HL-60 (cell line): ENCODE measurements around the gene LOXL3.
A peak's percentile ranks its signal among the peaks of the same experiment; 100 is the strongest.

Experiments used
- DNase-seq, 2 experiments: peaks; one replicate each; pipeline ENCODE4 v3.0.0-alpha.2; 2010 to 2020; ENCODE audit warnings: low read depth in 1 of 2, low spot score in 1 of 2
- H3K27ac ChIP-seq: fragments of 250-450 bp; sonication (Bioruptor Pico); replicated peaks from 2 replicates; pipeline ENCODE4 v1.5.1; 2020; ENCODE audit warnings: mild to moderate bottlenecking, moderate library complexity
- H3K27me3 ChIP-seq: fragments of 250-450 bp; sonication (Bioruptor Pico); 2 replicates; pipeline ENCODE4 v1.5.1; 2021; ENCODE audit warnings: mild to moderate bottlenecking, moderate library complexity; ENCODE audit not compliant: insufficient read depth, poor library complexity, severe bottlenecking
- H3K4me3 ChIP-seq: replicated peaks from 2 replicates; pipeline ENCODE4 v1.5.1; 2011; ENCODE audit warnings: mild to moderate bottlenecking, control low read depth, low read length; ENCODE audit not compliant: insufficient read depth
- GABPA ChIP-seq: IDR thresholded peaks from 2 replicates; pipeline ENCODE4 v1.6.1; 2012; ENCODE audit warnings: low read depth
- POLR2AphosphoS5 ChIP-seq: IDR thresholded peaks from 2 replicates; pipeline ENCODE4 v1.6.1; 2012; ENCODE audit warnings: low read depth
- SPI1 ChIP-seq: IDR thresholded peaks from 2 replicates; pipeline ENCODE4 v1.6.1; 2012; ENCODE audit warnings: low read depth, mild to moderate bottlenecking, borderline replicate concordance
- TF ChIP-seq, protein P1 (sequence below): IDR thresholded peaks from one replicate; pipeline ENCODE4 v1.5.1; 2011; ENCODE audit warnings: low read length, control low read depth, inconsistent platforms; ENCODE audit not compliant: insufficient read depth
- TF ChIP-seq, protein P2 (sequence below): IDR thresholded peaks from 2 replicates; pipeline ENCODE4 v1.6.1; 2012; ENCODE audit warnings: low read depth; ENCODE audit not compliant: insufficient replicate concordance

Gene LOXL3

DNA sequence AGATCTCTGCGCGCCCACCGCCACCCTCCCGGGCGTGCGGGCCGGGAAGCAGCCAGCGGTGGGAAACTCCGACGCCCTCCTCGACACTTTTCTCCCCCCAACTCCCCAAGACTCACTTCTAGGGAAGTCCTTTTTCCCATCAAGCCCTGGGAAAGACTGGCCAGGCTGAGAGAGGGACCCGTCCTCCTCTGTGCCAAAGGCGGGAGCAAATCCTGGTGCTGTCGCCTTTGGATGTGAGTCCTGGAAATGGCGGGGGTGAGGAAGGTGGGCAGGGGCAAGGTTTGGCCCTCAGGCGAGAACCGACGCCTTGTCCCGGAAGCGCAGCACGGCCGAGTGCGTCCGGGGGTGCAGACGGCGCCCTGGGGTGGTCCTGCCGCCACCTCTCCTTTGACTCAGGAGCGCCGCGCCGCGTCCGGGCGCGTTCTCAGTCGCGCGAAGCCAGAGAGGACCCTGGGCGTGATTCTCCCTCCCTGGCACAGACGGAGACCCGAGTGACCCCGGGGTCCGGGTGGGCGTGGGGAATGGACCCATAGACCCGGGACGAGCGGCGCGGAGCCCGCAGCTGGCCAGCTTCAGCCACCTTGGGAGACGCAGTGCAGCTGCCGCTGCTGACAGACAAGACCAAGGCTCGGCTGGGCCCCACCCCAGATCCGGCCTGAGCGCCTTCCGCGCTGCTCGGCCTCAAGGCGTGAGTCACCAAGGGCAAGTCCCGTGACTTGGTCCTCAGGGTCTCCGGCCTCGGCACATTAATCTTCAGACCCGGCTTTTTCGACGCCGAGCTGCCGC lies 50.8 kb downstream of the LOXL3 start:
- TF ChIP-seq, protein P1, sequence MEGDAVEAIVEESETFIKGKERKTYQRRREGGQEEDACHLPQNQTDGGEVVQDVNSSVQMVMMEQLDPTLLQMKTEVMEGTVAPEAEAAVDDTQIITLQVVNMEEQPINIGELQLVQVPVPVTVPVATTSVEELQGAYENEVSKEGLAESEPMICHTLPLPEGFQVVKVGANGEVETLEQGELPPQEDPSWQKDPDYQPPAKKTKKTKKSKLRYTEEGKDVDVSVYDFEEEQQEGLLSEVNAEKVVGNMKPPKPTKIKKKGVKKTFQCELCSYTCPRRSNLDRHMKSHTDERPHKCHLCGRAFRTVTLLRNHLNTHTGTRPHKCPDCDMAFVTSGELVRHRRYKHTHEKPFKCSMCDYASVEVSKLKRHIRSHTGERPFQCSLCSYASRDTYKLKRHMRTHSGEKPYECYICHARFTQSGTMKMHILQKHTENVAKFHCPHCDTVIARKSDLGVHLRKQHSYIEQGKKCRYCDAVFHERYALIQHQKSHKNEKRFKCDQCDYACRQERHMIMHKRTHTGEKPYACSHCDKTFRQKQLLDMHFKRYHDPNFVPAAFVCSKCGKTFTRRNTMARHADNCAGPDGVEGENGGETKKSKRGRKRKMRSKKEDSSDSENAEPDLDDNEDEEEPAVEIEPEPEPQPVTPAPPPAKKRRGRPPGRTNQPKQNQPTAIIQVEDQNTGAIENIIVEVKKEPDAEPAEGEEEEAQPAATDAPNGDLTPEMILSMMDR: no peak
- no peak for TF ChIP-seq POLR2AphosphoS5
- TF ChIP-seq, protein P2, sequence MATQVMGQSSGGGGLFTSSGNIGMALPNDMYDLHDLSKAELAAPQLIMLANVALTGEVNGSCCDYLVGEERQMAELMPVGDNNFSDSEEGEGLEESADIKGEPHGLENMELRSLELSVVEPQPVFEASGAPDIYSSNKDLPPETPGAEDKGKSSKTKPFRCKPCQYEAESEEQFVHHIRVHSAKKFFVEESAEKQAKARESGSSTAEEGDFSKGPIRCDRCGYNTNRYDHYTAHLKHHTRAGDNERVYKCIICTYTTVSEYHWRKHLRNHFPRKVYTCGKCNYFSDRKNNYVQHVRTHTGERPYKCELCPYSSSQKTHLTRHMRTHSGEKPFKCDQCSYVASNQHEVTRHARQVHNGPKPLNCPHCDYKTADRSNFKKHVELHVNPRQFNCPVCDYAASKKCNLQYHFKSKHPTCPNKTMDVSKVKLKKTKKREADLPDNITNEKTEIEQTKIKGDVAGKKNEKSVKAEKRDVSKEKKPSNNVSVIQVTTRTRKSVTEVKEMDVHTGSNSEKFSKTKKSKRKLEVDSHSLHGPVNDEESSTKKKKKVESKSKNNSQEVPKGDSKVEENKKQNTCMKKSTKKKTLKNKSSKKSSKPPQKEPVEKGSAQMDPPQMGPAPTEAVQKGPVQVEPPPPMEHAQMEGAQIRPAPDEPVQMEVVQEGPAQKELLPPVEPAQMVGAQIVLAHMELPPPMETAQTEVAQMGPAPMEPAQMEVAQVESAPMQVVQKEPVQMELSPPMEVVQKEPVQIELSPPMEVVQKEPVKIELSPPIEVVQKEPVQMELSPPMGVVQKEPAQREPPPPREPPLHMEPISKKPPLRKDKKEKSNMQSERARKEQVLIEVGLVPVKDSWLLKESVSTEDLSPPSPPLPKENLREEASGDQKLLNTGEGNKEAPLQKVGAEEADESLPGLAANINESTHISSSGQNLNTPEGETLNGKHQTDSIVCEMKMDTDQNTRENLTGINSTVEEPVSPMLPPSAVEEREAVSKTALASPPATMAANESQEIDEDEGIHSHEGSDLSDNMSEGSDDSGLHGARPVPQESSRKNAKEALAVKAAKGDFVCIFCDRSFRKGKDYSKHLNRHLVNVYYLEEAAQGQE: no peak
- TF ChIP-seq SPI1: no peak
- TF ChIP-seq GABPA: no peak
- H3K27ac ChIP-seq: no peak overlapping the region
- H3K27me3 ChIP-seq: peaks cover 55% of the 10 kb centered on the region
- no peak for DNase-seq
- H3K4me3 ChIP-seq: peak overlapping the region; percentile 27

DNA sequence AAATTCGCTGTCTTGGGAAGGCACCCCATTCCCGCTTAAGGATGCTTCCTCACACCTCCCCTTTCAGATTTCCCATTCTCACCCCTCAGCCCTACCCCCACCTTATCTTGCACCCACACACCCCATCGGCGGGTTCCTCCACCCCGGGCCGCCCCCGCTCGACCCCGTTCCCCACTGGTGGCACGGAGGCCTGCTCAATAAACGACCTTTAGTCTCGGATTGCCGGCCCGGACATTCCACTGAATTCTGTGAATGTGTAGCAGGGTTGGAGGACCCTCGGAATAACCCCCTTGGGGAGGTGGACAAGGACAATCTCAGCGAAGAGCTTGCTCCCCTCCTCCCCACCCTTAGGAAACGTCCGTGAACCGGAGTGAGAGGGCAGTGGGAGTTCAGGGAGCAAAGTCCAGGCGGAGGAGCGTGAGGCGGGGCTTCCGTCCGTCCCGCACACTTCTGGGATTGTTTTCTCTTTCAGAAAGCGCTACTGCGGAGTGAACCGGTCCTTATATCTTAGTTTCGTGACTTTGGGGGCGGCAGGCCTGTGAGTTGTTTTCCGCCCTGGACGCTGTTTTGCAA lies 51.5 kb downstream of the LOXL3 start:
- no peak overlapping the region for H3K27ac ChIP-seq
- DNase-seq: no peak
- peaks cover 60% of the 10 kb centered on the region for H3K27me3 ChIP-seq
- peak overlapping the region; percentile 27 for H3K4me3 ChIP-seq
- TF ChIP-seq SPI1 (no peak), POLR2AphosphoS5 (no peak), GABPA (no peak)
- TF ChIP-seq, protein P2: no peak
- TF ChIP-seq, protein P1: no peak

DNA sequence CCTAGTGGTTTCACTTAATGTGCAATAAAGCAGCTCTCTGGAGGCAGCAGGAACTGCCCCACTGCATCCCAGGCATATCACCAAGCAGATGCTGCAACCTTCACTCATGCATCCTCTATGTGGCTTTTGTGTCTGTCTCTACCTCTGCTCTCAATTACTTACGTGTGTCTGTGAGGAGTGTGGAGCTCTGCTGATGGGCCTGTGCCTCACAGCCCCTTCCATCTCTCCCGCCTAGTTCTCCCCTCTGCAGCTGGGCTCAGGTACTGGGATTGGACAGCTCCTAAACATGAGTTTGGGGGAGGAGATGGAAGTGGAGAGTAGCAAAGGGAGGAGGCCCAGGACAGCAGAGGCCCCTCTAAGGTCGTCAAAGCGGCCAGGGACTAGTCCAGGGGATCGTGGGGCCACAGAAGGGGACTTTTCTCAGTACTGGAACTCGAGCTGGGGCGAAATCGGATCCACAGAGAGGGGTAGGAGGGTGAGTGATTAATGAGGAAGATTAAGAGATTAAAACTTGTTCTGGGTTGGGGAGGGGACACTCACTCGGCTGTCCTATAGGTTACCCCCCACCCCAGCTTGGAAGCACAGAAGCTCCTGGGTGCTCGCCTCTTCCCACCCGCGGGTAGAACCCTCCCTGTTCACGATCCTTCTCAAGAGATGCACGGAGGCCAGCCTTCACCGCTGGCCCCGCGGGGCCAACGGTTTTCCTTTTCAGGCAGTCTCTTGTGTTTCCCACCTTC lies 52.2 kb downstream of the LOXL3 start:
- peaks cover 60% of the 10 kb centered on the region for H3K27me3 ChIP-seq
- no peak for TF ChIP-seq GABPA
- TF ChIP-seq, protein P2: peak; percentile 68
- TF ChIP-seq POLR2AphosphoS5: no peak
- no peak for TF ChIP-seq SPI1
- H3K27ac ChIP-seq: no peak overlapping the region
- no peak for DNase-seq
- no peak overlapping the region for H3K4me3 ChIP-seq
